H9 (cell line): ENCODE results near the gene SLC24A3. TPM values are rescaled to one million over a fixed set of nuclear protein-coding genes. Genes with fewer than 3 reads are reported as not detected.

Experiments used
- DNase-seq: peaks from one replicate; pipeline ENCODE4 v3.0.0-alpha.2; 2017
- H2AFZ ChIP-seq: one replicate; pipeline ENCODE4 v1.6.1; 2013; ENCODE audit warnings: mild to moderate bottlenecking, low read length, control low read depth, moderate library complexity
- H2AK5ac ChIP-seq: 2 replicates; pipeline ENCODE4 v1.6.1; 2013; ENCODE audit warnings: low read length, control low read depth, mixed read lengths; ENCODE audit not compliant: insufficient read length
- H2BK120ac ChIP-seq: one replicate; pipeline ENCODE4 v1.6.1; 2013; ENCODE audit warnings: low read depth, mild to moderate bottlenecking, low read length, control low read depth, inconsistent platforms; ENCODE audit not compliant: poor library complexity, severe bottlenecking
- H2BK12ac ChIP-seq: 2 replicates; pipeline ENCODE4 v1.6.1; 2013; ENCODE audit warnings: low read length, control low read depth, mixed read lengths, low read depth; ENCODE audit not compliant: insufficient read length
- H2BK15ac ChIP-seq: 2 replicates; pipeline ENCODE4 v1.6.1; 2013; ENCODE audit warnings: low read depth, low read length, control low read depth
- H2BK20ac ChIP-seq: one replicate; pipeline ENCODE4 v1.6.1; 2013; ENCODE audit warnings: low read depth, mild to moderate bottlenecking, low read length, control low read depth, inconsistent platforms; ENCODE audit not compliant: poor library complexity, severe bottlenecking
- H2BK5ac ChIP-seq: 2 replicates; pipeline ENCODE4 v1.6.1; 2013; ENCODE audit warnings: low read length, control low read depth, mixed read lengths; ENCODE audit not compliant: insufficient read length
- H3K14ac ChIP-seq: 2 replicates; pipeline ENCODE4 v1.6.1; 2013; ENCODE audit warnings: low read length, control low read depth; ENCODE audit not compliant: insufficient read depth
- H3K18ac ChIP-seq: 2 replicates; pipeline ENCODE4 v1.6.1; 2013; ENCODE audit warnings: low read depth, mild to moderate bottlenecking, mixed read lengths, low read length, control low read depth; ENCODE audit not compliant: insufficient read length
- H3K23ac ChIP-seq: 2 replicates; pipeline ENCODE4 v1.6.1; 2013; ENCODE audit warnings: low read length, control low read depth, mixed read lengths, low read depth; ENCODE audit not compliant: insufficient read length
- H3K23me2 ChIP-seq: 2 replicates; pipeline ENCODE4 v1.6.1; 2013; ENCODE audit warnings: low read depth, mild to moderate bottlenecking, mixed read lengths, low read length, control low read depth; ENCODE audit not compliant: insufficient read length, poor library complexity, severe bottlenecking
- H3K27ac ChIP-seq: 2 replicates; pipeline ENCODE4 v1.5.1; 2013; ENCODE audit warnings: low read length, control low read depth, mixed read lengths, low read depth; ENCODE audit not compliant: insufficient read length
- H3K27me3 ChIP-seq: 2 replicates; pipeline ENCODE4 v1.6.1; 2013; ENCODE audit warnings: low read length, control low read depth, inconsistent platforms; ENCODE audit not compliant: insufficient read depth
- H3K4ac ChIP-seq: 2 replicates; pipeline ENCODE4 v1.6.1; 2013; ENCODE audit warnings: low read depth, mild to moderate bottlenecking, control low read depth, inconsistent platforms, low read length, moderate library complexity
- H3K4me1 ChIP-seq: 2 replicates; pipeline ENCODE4 v1.6.1; 2013; ENCODE audit warnings: low read length, control low read depth, inconsistent platforms; ENCODE audit not compliant: insufficient read depth
- H3K4me2 ChIP-seq: 2 replicates; pipeline ENCODE4 v1.6.1; 2013; ENCODE audit warnings: low read length, control low read depth, mixed read lengths; ENCODE audit not compliant: insufficient read length, insufficient read depth
- H3K56ac ChIP-seq: 2 replicates; pipeline ENCODE4 v1.6.1; 2013; ENCODE audit warnings: low read depth, mild to moderate bottlenecking, mixed read lengths, low read length, control low read depth; ENCODE audit not compliant: insufficient read length
- H3K79me1 ChIP-seq: 2 replicates; pipeline ENCODE4 v1.6.1; 2013; ENCODE audit warnings: low read depth, mild to moderate bottlenecking, moderate library complexity, low read length, control low read depth, inconsistent platforms; ENCODE audit not compliant: insufficient read depth, poor library complexity, severe bottlenecking
- H3K79me2 ChIP-seq: 2 replicates; pipeline ENCODE4 v1.6.1; 2013; ENCODE audit warnings: low read length, control low read depth, inconsistent platforms; ENCODE audit not compliant: insufficient read depth
- H3K9ac ChIP-seq: 2 replicates; pipeline ENCODE4 v1.6.1; 2013; ENCODE audit warnings: low read length, control low read depth, mixed read lengths; ENCODE audit not compliant: insufficient read length; ENCODE audit errors: extremely low read depth
- H3K9me3 ChIP-seq: one replicate; pipeline ENCODE4 v1.6.1; 2013; ENCODE audit warnings: low read depth, low read length, inconsistent platforms; ENCODE audit not compliant: control insufficient read depth
- H3T11ph ChIP-seq: one replicate; pipeline ENCODE4 v1.6.1; 2013; ENCODE audit warnings: mild to moderate bottlenecking, low read length, control low read depth, inconsistent platforms
- H4K20me1 ChIP-seq: one replicate; pipeline ENCODE4 v1.6.1; 2013; ENCODE audit not compliant: control insufficient read depth, insufficient read length, insufficient read depth
- H4K5ac ChIP-seq: 2 replicates; pipeline ENCODE4 v1.6.1; 2013; ENCODE audit warnings: low read depth, mild to moderate bottlenecking, mixed read lengths, low read length, control low read depth; ENCODE audit not compliant: insufficient read length
- H4K8ac ChIP-seq: replicated peaks from 2 replicates; pipeline ENCODE4 v1.6.1; 2013; ENCODE audit warnings: low read length, control low read depth, mixed read lengths, low read depth; ENCODE audit not compliant: insufficient read length
- H4K91ac ChIP-seq: 2 replicates; pipeline ENCODE4 v1.6.1; 2013; ENCODE audit warnings: low read depth, mild to moderate bottlenecking, moderate library complexity, mixed read lengths, low read length, control low read depth; ENCODE audit not compliant: insufficient read length
- H3K27ac Mint-ChIP-seq, 3 experiments: 2 replicates in 2 of 3; 3 replicates in 1 of 3; pipeline ENCODE4 v1.8.0; 2020 to 2021; ENCODE audit warnings: mixed read lengths in 3 of 3, mild to moderate bottlenecking in 1 of 3, moderate library complexity in 1 of 3
- H3K27me3 Mint-ChIP-seq: 2 replicates; pipeline ENCODE4 v1.8.0; 2021; ENCODE audit warnings: low read depth, mild to moderate bottlenecking, moderate library complexity, mixed read lengths
- H3K36me3 Mint-ChIP-seq, 3 experiments: 2 replicates in 2 of 3; 3 replicates in 1 of 3; pipeline ENCODE4 v1.8.0; 2020 to 2021; ENCODE audit warnings: low read depth in 3 of 3, mixed read lengths in 3 of 3; ENCODE audit not compliant: insufficient read depth in 1 of 3
- H3K4me1 Mint-ChIP-seq, 2 experiments: 2 replicates each; pipeline ENCODE4 v1.8.0; 2020; ENCODE audit warnings: mixed read lengths in 2 of 2
- H3K4me3 Mint-ChIP-seq, 2 experiments: 2 replicates in 1 of 2; 3 replicates in 1 of 2; pipeline ENCODE4 v1.8.0; 2020 to 2021; ENCODE audit warnings: mild to moderate bottlenecking in 2 of 2, mixed read lengths in 2 of 2, moderate library complexity in 1 of 2
- H3K9me3 Mint-ChIP-seq, 2 experiments: 2 replicates in 1 of 2; 3 replicates in 1 of 2; pipeline ENCODE4 v1.8.0; 2020; ENCODE audit warnings: mild to moderate bottlenecking in 2 of 2, mixed read lengths in 2 of 2, moderate library complexity in 1 of 2
- WGBS: extraction: QIAGEN DNeasy Blood & Tissue Kit; methylation state at CpG from one replicate; pipeline ENCODE4 v1.1.7; 2013; ENCODE audit warnings: missing lambda C conversion rate, low lambda C conversion rate, mixed read lengths; ENCODE audit not compliant: insufficient read length; ENCODE audit errors: extremely low coverage; 5-methylcytosine and 5-hydroxymethylcytosine counted together
- total RNA-seq: library from RNA; stranded (reverse); gene quantifications from 2 replicates; pipeline ENCODE4 v1.2.1, GENCODE V29; 2021
- TF ChIP-seq, protein P1 (sequence below): fragments of 200-600 bp; sonication (generic); conservative IDR thresholded peaks from 3 replicates; pipeline ENCODE4 v1.8.0; 2021; ENCODE audit warnings: antibody characterized with exemption, mild to moderate bottlenecking

Gene SLC24A3
- total RNA-seq, 1 experiment from 2014 or later, result 0.83 TPM

DNA sequence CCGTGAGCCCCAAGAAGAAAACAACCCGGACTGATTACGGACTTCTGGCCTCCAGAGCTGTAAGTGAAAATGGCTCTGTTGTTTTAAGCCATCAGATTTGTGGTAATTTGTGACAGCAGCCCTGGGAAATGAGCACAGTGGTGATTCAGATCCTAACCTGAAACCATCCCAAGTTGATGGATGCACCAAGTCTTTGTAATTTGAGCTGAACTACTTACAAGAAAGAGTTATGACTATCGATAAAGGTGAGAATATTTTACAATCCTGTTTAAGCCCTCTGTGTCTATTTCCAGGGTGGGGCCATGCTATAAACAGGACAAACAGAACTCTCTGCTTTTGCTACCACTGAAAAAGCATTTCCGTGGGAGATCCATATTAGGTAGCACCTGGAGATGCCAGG is 526.5 kb downstream of the SLC24A3 start:
- H3K4me1 Mint-ChIP-seq, result peaks cover 15 to 21% of the 10 kb centered on the region in 2 experiments
- no peaks in the 10 kb centered on the region for H3K27me3 ChIP-seq
- no CpG with 5 or more reads among the region's 5 CpGs for WGBS

More for the DNA sequence above, 526.5 kb downstream of the SLC24A3 start:
- no peak overlapping the region for H2BK15ac ChIP-seq
- H2BK20ac ChIP-seq, result no peak overlapping the region
- H2AK5ac ChIP-seq, result no peak overlapping the region
- H4K20me1 ChIP-seq, result no peaks in the 10 kb centered on the region
- no peak overlapping the region for H3T11ph ChIP-seq
- Mint-ChIP-seq H3K9me3 (no peaks in the 10 kb centered on the region), H3K36me3 (no peaks in the 10 kb centered on the region), H3K27ac (no peak overlapping the region), H3K4me3 (no peak overlapping the region), H3K27me3 (peaks cover 2% of the 10 kb centered on the region; the same call in 1 of the 2 replicates)
- DNase-seq, result no peak
- H3K4ac ChIP-seq, result no peak overlapping the region
- no peak overlapping the region for H4K8ac ChIP-seq
- TF ChIP-seq, protein P1, sequence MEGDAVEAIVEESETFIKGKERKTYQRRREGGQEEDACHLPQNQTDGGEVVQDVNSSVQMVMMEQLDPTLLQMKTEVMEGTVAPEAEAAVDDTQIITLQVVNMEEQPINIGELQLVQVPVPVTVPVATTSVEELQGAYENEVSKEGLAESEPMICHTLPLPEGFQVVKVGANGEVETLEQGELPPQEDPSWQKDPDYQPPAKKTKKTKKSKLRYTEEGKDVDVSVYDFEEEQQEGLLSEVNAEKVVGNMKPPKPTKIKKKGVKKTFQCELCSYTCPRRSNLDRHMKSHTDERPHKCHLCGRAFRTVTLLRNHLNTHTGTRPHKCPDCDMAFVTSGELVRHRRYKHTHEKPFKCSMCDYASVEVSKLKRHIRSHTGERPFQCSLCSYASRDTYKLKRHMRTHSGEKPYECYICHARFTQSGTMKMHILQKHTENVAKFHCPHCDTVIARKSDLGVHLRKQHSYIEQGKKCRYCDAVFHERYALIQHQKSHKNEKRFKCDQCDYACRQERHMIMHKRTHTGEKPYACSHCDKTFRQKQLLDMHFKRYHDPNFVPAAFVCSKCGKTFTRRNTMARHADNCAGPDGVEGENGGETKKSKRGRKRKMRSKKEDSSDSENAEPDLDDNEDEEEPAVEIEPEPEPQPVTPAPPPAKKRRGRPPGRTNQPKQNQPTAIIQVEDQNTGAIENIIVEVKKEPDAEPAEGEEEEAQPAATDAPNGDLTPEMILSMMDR, result no peak
- H3K56ac ChIP-seq, result no peak overlapping the region
- no peak overlapping the region for H4K5ac ChIP-seq
- H3K18ac ChIP-seq, result no peak overlapping the region
- H3K9ac ChIP-seq, result no peak overlapping the region
- no peak overlapping the region for H3K4me2 ChIP-seq
- H2BK5ac ChIP-seq, result no peak overlapping the region
- H4K91ac ChIP-seq, result no peak overlapping the region
- H3K79me1 ChIP-seq, result no peaks in the 10 kb centered on the region
- H3K23me2 ChIP-seq, result no peaks in the 10 kb centered on the region
- no peak overlapping the region for H3K27ac ChIP-seq
- H2AFZ ChIP-seq, result no peak overlapping the region
- no peak overlapping the region for H2BK12ac ChIP-seq
- no peaks in the 10 kb centered on the region for H3K9me3 ChIP-seq
- no peaks in the 10 kb centered on the region; the same call in 1 of the 2 replicates for H3K4me1 ChIP-seq
- H3K23ac ChIP-seq, result no peak overlapping the region
- H2BK120ac ChIP-seq, result no peak overlapping the region
- no peaks in the 10 kb centered on the region for H3K79me2 ChIP-seq
- H3K14ac ChIP-seq, result no peak overlapping the region
